ENCODE results near the gene FAM83C. TPM values are rescaled to one million over a fixed set of nuclear protein-coding genes. Genes with fewer than 3 reads are reported as not detected.

FAM83C gene
- total RNA-seq, 2 experiments from 2014 or later, result not detected

DNA sequence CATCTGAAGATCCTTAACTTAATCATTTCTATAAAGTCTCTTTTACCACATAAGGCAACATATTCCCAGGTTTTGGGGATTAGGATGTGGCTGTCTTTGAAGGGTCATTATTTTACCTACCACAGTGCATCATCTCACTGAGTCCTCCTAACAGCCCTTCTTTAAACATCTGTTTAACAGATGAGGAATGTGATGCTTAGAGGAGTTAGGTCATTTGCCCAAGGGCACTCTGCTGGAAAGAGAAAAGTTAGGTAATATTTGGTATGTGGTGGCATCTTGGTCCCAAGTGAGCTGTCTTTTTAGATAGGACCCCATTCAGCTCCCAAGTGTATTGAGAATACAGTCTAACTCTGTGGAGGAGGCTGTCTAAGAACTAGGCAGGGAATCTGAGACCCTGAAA, 54.7 kb downstream of the FAM83C start:
- intact Hi-C loops (cut with micrococcal nuclease; ENCODE audit: unreplicated experiment), result no loop called here
- no peak for TF ChIP-seq EZH2phosphoT487 (IDR thresholded peaks at IDR 0.05; ENCODE audit: borderline replicate concordance, low read depth, low read length)
- TF ChIP-seq, protein P1, sequence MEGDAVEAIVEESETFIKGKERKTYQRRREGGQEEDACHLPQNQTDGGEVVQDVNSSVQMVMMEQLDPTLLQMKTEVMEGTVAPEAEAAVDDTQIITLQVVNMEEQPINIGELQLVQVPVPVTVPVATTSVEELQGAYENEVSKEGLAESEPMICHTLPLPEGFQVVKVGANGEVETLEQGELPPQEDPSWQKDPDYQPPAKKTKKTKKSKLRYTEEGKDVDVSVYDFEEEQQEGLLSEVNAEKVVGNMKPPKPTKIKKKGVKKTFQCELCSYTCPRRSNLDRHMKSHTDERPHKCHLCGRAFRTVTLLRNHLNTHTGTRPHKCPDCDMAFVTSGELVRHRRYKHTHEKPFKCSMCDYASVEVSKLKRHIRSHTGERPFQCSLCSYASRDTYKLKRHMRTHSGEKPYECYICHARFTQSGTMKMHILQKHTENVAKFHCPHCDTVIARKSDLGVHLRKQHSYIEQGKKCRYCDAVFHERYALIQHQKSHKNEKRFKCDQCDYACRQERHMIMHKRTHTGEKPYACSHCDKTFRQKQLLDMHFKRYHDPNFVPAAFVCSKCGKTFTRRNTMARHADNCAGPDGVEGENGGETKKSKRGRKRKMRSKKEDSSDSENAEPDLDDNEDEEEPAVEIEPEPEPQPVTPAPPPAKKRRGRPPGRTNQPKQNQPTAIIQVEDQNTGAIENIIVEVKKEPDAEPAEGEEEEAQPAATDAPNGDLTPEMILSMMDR (conservative IDR thresholded peaks at IDR 0.05; ENCODE audit: low read length), result no peak
- H3K9me2 ChIP-seq (ENCODE audit: insufficient read depth, low read length), result no peaks in the 10 kb centered on the region
- H3K4me1 ChIP-seq (ENCODE audit: insufficient read depth, low read length, poor library complexity, severe bottlenecking), result no peaks in the 10 kb centered on the region
- ChIA-PET POLR2A (interaction anchor here (0.6 kb wide), 1 partner anchor 39 kb away, joined by 4 read pairs; no protein-coding TSS in a partner anchor), CTCF (ENCODE audit: unreplicated experiment) (no interaction called here)
- H3K4me3 ChIP-seq (ENCODE audit: low read depth, low read length, poor library complexity, severe bottlenecking), result no peak overlapping the region
- H3K79me2 ChIP-seq (ENCODE audit: insufficient read depth, low read depth, low read length), result no peaks in the 10 kb centered on the region
- H3K36me3 ChIP-seq (ENCODE audit: insufficient read depth, low read length), result no peaks in the 10 kb centered on the region
- no TSS peak for BruUV-seq (replicated peaks)
- no peak overlapping the region for H3K27ac ChIP-seq (ENCODE audit: low read depth, low read length, poor library complexity, severe bottlenecking)
- H3K4me2 ChIP-seq (ENCODE audit: low read length), result no peak overlapping the region
- H2AFZ ChIP-seq (ENCODE audit: low read length), result no peak overlapping the region
- no peak for DNase-seq (ENCODE audit: low spot score)
- H4K20me1 ChIP-seq (ENCODE audit: insufficient read depth, low read length), result no peaks in the 10 kb centered on the region
- H3K9me3 ChIP-seq (ENCODE audit: low read length), result no peaks in the 10 kb centered on the region

- no peak for TF ChIP-seq EZH2phosphoT487 (IDR thresholded peaks at IDR 0.05; ENCODE audit: borderline replicate concordance, low read depth, low read length)
- TF ChIP-seq, protein P1 (conservative IDR thresholded peaks at IDR 0.05; ENCODE audit: low read length), result no peak
- H2AFZ ChIP-seq (ENCODE audit: low read length), result no peak overlapping the region
- H3K79me2 ChIP-seq (ENCODE audit: insufficient read depth, low read depth, low read length), result no peaks in the 10 kb centered on the region
- intact Hi-C loops (cut with micrococcal nuclease; ENCODE audit: unreplicated experiment), result no loop called here
- H3K36me3 ChIP-seq (ENCODE audit: insufficient read depth, low read length), result no peaks in the 10 kb centered on the region
- H3K27ac ChIP-seq (ENCODE audit: low read depth, low read length, poor library complexity, severe bottlenecking), result no peak overlapping the region
- no peaks in the 10 kb centered on the region for H3K9me3 ChIP-seq (ENCODE audit: low read length)
- no TSS peak for BruUV-seq (replicated peaks)
- H3K4me3 ChIP-seq (ENCODE audit: low read depth, low read length, poor library complexity, severe bottlenecking), result no peak overlapping the region
- H4K20me1 ChIP-seq (ENCODE audit: insufficient read depth, low read length), result no peaks in the 10 kb centered on the region
- CTCF ChIA-PET (ENCODE audit: unreplicated experiment), result no interaction called here
- no peak overlapping the region for H3K4me2 ChIP-seq (ENCODE audit: low read length)
- DNase-seq (ENCODE audit: low spot score), result no peak
- H3K9me2 ChIP-seq (ENCODE audit: insufficient read depth, low read length), result no peaks in the 10 kb centered on the region
- no peaks in the 10 kb centered on the region for H3K4me1 ChIP-seq (ENCODE audit: insufficient read depth, low read length, poor library complexity, severe bottlenecking)
- POLR2A ChIA-PET, result no interaction called here
These were observed 56.3 kb downstream of the FAM83C start for GRCh38 chr20:35235881-35236280.

Other genes with a start within 250 kb of the FAM83C start
- gene TRPC4AP, start 199.6 kb downstream of the FAM83C start, total RNA-seq (2014; rRNA removed; shearing (Covaris generic)), result 25.5 and 31.9 TPM in 2 replicates
- gene TRPC4AP, start 199.6 kb downstream of the FAM83C start, total RNA-seq (2022), result 38.8 and 42.3 TPM in 2 replicates
- gene EDEM2, start 145.1 kb downstream of the FAM83C start, total RNA-seq (2014; rRNA removed; shearing (Covaris generic)), result 19.1 and 19.7 TPM in 2 replicates
- 20.7 and 23.0 TPM in 2 replicates for gene EDEM2, start 145.1 kb downstream of the FAM83C start, total RNA-seq (2022)
- gene PROCR, start 120.4 kb downstream of the FAM83C start, total RNA-seq (2014; rRNA removed; shearing (Covaris generic)), result not detected in 2 replicates
- gene PROCR, start 120.4 kb downstream of the FAM83C start, total RNA-seq (2022), result not detected in 2 replicates
- not detected in 2 replicates for gene MMP24, start 65.7 kb downstream of the FAM83C start, total RNA-seq (2014; rRNA removed; shearing (Covaris generic))
- not detected in 2 replicates for gene MMP24, start 65.7 kb downstream of the FAM83C start, total RNA-seq (2022)
- gene MMP24OS, start 14.3 kb downstream of the FAM83C start, total RNA-seq (2014; rRNA removed; shearing (Covaris generic)), result 13.2 and 14.8 TPM in 2 replicates
- 44.6 and 48.5 TPM in 2 replicates for gene MMP24OS, start 14.3 kb downstream of the FAM83C start, total RNA-seq (2022)
- 93.9 and 113 TPM in 2 replicates for gene EIF6, start 7.7 kb downstream of the FAM83C start, total RNA-seq (2014; rRNA removed; shearing (Covaris generic))
- gene EIF6, start 7.7 kb downstream of the FAM83C start, total RNA-seq (2022), result 90.6 and 106 TPM in 2 replicates
- gene UQCC1, start 119.5 kb upstream of the FAM83C start, total RNA-seq (2014; rRNA removed; shearing (Covaris generic)), result 53.0 and 65.3 TPM in 2 replicates
- 85.2 and 88.6 TPM in 2 replicates for gene UQCC1, start 119.5 kb upstream of the FAM83C start, total RNA-seq (2022)
- not detected in 2 replicates for gene GDF5, start 145.8 kb upstream of the FAM83C start, total RNA-seq (2014; rRNA removed; shearing (Covaris generic))
- not detected in 2 replicates for gene GDF5, start 145.8 kb upstream of the FAM83C start, total RNA-seq (2022)
- 28.6 and 31.6 TPM in 2 replicates for gene CEP250, start 163.2 kb upstream of the FAM83C start, total RNA-seq (2014; rRNA removed; shearing (Covaris generic))
- 68.9 and 74.4 TPM in 2 replicates for gene CEP250, start 163.2 kb upstream of the FAM83C start, total RNA-seq (2022)
- gene C20orf173, start 237.2 kb upstream of the FAM83C start, total RNA-seq (2014; rRNA removed; shearing (Covaris generic)), result not detected in 2 replicates
- not detected in 2 replicates for gene C20orf173, start 237.2 kb upstream of the FAM83C start, total RNA-seq (2022)
- 171 and 178 TPM in 2 replicates for gene ERGIC3, start 249.7 kb upstream of the FAM83C start, total RNA-seq (2014; rRNA removed; shearing (Covaris generic))
- 170 and 177 TPM in 2 replicates for gene ERGIC3, start 249.7 kb upstream of the FAM83C start, total RNA-seq (2022)

Measured in OCI-LY7 (cell line).